OCI-LY1 (cell line): ENCODE data around the gene CPT1C.

ENCODE experiments used
- H2AFZ ChIP-seq: fragments of 200-600 bp; sonication (generic), shearing (Covaris generic); 2 replicates; pipeline ENCODE4 v1.6.0; 2014; ENCODE audit warnings: antibody characterized with exemption, mild to moderate bottlenecking, low read length
- H3F3A ChIP-seq: fragments of 200-600 bp; sonication (generic), shearing (Covaris generic); 2 replicates; pipeline ENCODE4 v1.6.0; 2014; ENCODE audit warnings: mild to moderate bottlenecking, antibody characterized with exemption, low read length, moderate library complexity; ENCODE audit not compliant: insufficient read depth
- H3K27ac ChIP-seq: fragments of 200-600 bp; sonication (generic); 2 replicates; pipeline ENCODE4 v1.5.1; 2014; ENCODE audit warnings: low read length, mixed run types, mild to moderate bottlenecking, low read depth; ENCODE audit not compliant: poor library complexity, severe bottlenecking
- H3K27me3 ChIP-seq: fragments of 200-600 bp; sonication (generic); 2 replicates; pipeline ENCODE4 v1.6.0; 2014; ENCODE audit warnings: antibody characterized with exemption, mild to moderate bottlenecking, low read length, moderate library complexity; ENCODE audit not compliant: insufficient read depth
- H3K36me3 ChIP-seq: fragments of 200-600 bp; sonication (generic); 2 replicates; pipeline ENCODE4 v1.6.1; 2014; ENCODE audit warnings: mild to moderate bottlenecking, antibody characterized with exemption, low read length, moderate library complexity, mixed read lengths; ENCODE audit not compliant: insufficient read depth
- H3K4me1 ChIP-seq: fragments of 200-600 bp; sonication (generic); 2 replicates; pipeline ENCODE4 v1.5.1; 2014; ENCODE audit warnings: mild to moderate bottlenecking, low read length, moderate library complexity; ENCODE audit not compliant: insufficient read depth, severe bottlenecking
- H3K4me2 ChIP-seq: fragments of 200-600 bp; sonication (generic), shearing (Covaris generic); 2 replicates; pipeline ENCODE4 v1.6.1; 2014; ENCODE audit warnings: low read length
- H3K4me3 ChIP-seq: fragments of 200-600 bp; sonication (generic); 2 replicates; pipeline ENCODE4 v1.5.1; 2014; ENCODE audit warnings: low read length, low read depth, mild to moderate bottlenecking, mixed read lengths; ENCODE audit not compliant: poor library complexity, severe bottlenecking
- H3K79me2 ChIP-seq: fragments of 200-600 bp; shearing (Covaris generic); 2 replicates; pipeline ENCODE4 v1.6.1; 2016; ENCODE audit warnings: mixed run types, low read length, mixed read lengths; ENCODE audit not compliant: insufficient read depth
- H3K9ac ChIP-seq: fragments of 200-600 bp; sonication (generic), shearing (Covaris generic); 2 replicates; pipeline ENCODE4 v1.6.1; 2014; ENCODE audit warnings: mild to moderate bottlenecking, low read length, mixed read lengths
- H3K9me2 ChIP-seq: fragments of 200-600 bp; sonication (generic), shearing (Covaris generic); 2 replicates; pipeline ENCODE4 v1.6.1; 2014; ENCODE audit warnings: low read depth, mild to moderate bottlenecking, low read length, mixed read lengths
- H3K9me3 ChIP-seq: fragments of 200-600 bp; shearing (Covaris generic); 2 replicates; pipeline ENCODE4 v1.6.1; 2014; ENCODE audit warnings: low read length, mixed read lengths
- H4K20me1 ChIP-seq: fragments of 200-600 bp; sonication (generic), shearing (Covaris generic); 2 replicates; pipeline ENCODE4 v1.6.0; 2016; ENCODE audit warnings: mild to moderate bottlenecking, low read length; ENCODE audit not compliant: insufficient read depth
- CTCF ChIP-seq: fragments of 200-600 bp; sonication (generic), shearing (Covaris generic); IDR thresholded peaks from 2 replicates; pipeline ENCODE4 v1.5.1; 2017; ENCODE audit warnings: mild to moderate bottlenecking, antibody characterized with exemption, low read length, moderate library complexity, mixed read lengths
- EZH2 ChIP-seq: fragments of 200-600 bp; sonication (generic), shearing (Covaris generic); IDR thresholded peaks from 2 replicates; pipeline ENCODE4 v1.8.0; 2017; ENCODE audit warnings: borderline replicate concordance, mixed run types, mild to moderate bottlenecking, antibody characterized with exemption, low read length, moderate library complexity, mixed read lengths

Gene CPT1C

GRCh38 chr19:49758292-49758691 is 67.4 kb downstream of the CPT1C start:
- H3K4me3 ChIP-seq, result no peak overlapping the region
- H2AFZ ChIP-seq, result no peak overlapping the region
- peaks cover 3% of the 10 kb centered on the region; the same call in 1 of the 2 replicates for H3K9me3 ChIP-seq
- no peaks in the 10 kb centered on the region for H3K9me2 ChIP-seq
- no peaks in the 10 kb centered on the region; the same call in 1 of the 2 replicates for H3K36me3 ChIP-seq
- H3K9ac ChIP-seq, result no peak overlapping the region
- H3K27me3 ChIP-seq, result no peaks in the 10 kb centered on the region
- H3F3A ChIP-seq, result no peaks in the 10 kb centered on the region
- H4K20me1 ChIP-seq, result no peaks in the 10 kb centered on the region
- TF ChIP-seq CTCF (no peak), EZH2 (no peak)
- H3K4me1 ChIP-seq, result peaks cover 11% of the 10 kb centered on the region
- no peak overlapping the region for H3K4me2 ChIP-seq
- H3K27ac ChIP-seq, result no peak overlapping the region
- H3K79me2 ChIP-seq, result no peaks in the 10 kb centered on the region

GRCh38 chr19:49761249-49761624 is 70.3 kb downstream of the CPT1C start:
- no peaks in the 10 kb centered on the region for H3F3A ChIP-seq
- H3K9ac ChIP-seq, result no peak overlapping the region
- H2AFZ ChIP-seq, result no peak overlapping the region
- H3K9me3 ChIP-seq, result no peaks in the 10 kb centered on the region
- no peaks in the 10 kb centered on the region for H3K9me2 ChIP-seq
- H3K4me3 ChIP-seq, result no peak overlapping the region
- no peaks in the 10 kb centered on the region; the same call in 1 of the 2 replicates for H3K36me3 ChIP-seq
- no peaks in the 10 kb centered on the region for H4K20me1 ChIP-seq
- peak overlapping the region; percentile 18; the same call in 1 of the 2 replicates for H3K4me2 ChIP-seq
- H3K79me2 ChIP-seq, result no peaks in the 10 kb centered on the region
- TF ChIP-seq CTCF (no peak), EZH2 (no peak)
- peaks cover 19% of the 10 kb centered on the region for H3K4me1 ChIP-seq
- no peaks in the 10 kb centered on the region for H3K27me3 ChIP-seq
- H3K27ac ChIP-seq, result no peak overlapping the region

- no peaks in the 10 kb centered on the region for H3K9me2 ChIP-seq
- H3K4me3 ChIP-seq, result no peak overlapping the region
- H4K20me1 ChIP-seq, result no peaks in the 10 kb centered on the region
- H3F3A ChIP-seq, result no peaks in the 10 kb centered on the region
- H3K79me2 ChIP-seq, result no peaks in the 10 kb centered on the region
- H3K9me3 ChIP-seq, result no peaks in the 10 kb centered on the region
- H3K9ac ChIP-seq, result no peak overlapping the region
- H3K36me3 ChIP-seq, result no peaks in the 10 kb centered on the region; the same call in 1 of the 2 replicates
- no peaks in the 10 kb centered on the region for H3K27me3 ChIP-seq
- peaks cover 19% of the 10 kb centered on the region for H3K4me1 ChIP-seq
- H3K4me2 ChIP-seq, result peak overlapping the region; percentile 18; the same call in 1 of the 2 replicates
- no peak overlapping the region for H3K27ac ChIP-seq
- TF ChIP-seq EZH2 (no peak), CTCF (peak; percentile 50)
- H2AFZ ChIP-seq, result no peak overlapping the region
Observed at GRCh38 chr19:49761625-49762311, 70.9 kb downstream of the CPT1C start.
